ENCODE measurements around the gene FCHSD1. TPM values are rescaled to one million over a fixed set of nuclear protein-coding genes. Genes with fewer than 3 reads are reported as not detected.
"Not testable (repeated sequence)": the region's sequence is repeated elsewhere in the genome, so short reads cannot be mapped to it uniquely, and the experiment has no call there.

Gene FCHSD1
- total RNA-seq, 2 experiments from 2014 or later, result 58.0 to 59.3 TPM

GRCh38 chr5:141618804-141619554 is 32.2 kb downstream of the FCHSD1 start, which contains the start of gene DIAPH1:
TSS of gene DIAPH1 (minus strand) at chr5:141619000. CDS start at chr5:141618914, 86 bp downstream.
- peaks cover 56% of the 10 kb centered on the region for H3K36me3 Mint-ChIP-seq (ENCODE audit: low read depth)
- no peaks in the 10 kb centered on the region for H3K27me3 Mint-ChIP-seq
- H3K9me3 Mint-ChIP-seq, result no peaks in the 10 kb centered on the region
- H3K27ac Mint-ChIP-seq, result peak within 1 kb of the TSS; percentile 97
- CTCF ChIA-PET, result interaction anchor here (0.5 to 14.1 kb wide), 33 partner anchors 11 to 350 kb away, joined by 3 to 318 read pairs (median 6); partner anchors contain the start of genes FCHSD1, HDAC3, PCDH12 and PCDHGA11
- POLR2A ChIA-PET, result interaction anchor here (0.9 to 1.8 kb wide), 2 partner anchors 17 to 27 kb away, joined by 4 to 19 read pairs; no protein-coding TSS in a partner anchor
- DNase-seq, result peak; percentile 97
- peaks cover 59% of the 10 kb centered on the region for H3K4me1 Mint-ChIP-seq
- peak within 1 kb of the TSS; percentile 99 for H3K4me3 Mint-ChIP-seq

DNA sequence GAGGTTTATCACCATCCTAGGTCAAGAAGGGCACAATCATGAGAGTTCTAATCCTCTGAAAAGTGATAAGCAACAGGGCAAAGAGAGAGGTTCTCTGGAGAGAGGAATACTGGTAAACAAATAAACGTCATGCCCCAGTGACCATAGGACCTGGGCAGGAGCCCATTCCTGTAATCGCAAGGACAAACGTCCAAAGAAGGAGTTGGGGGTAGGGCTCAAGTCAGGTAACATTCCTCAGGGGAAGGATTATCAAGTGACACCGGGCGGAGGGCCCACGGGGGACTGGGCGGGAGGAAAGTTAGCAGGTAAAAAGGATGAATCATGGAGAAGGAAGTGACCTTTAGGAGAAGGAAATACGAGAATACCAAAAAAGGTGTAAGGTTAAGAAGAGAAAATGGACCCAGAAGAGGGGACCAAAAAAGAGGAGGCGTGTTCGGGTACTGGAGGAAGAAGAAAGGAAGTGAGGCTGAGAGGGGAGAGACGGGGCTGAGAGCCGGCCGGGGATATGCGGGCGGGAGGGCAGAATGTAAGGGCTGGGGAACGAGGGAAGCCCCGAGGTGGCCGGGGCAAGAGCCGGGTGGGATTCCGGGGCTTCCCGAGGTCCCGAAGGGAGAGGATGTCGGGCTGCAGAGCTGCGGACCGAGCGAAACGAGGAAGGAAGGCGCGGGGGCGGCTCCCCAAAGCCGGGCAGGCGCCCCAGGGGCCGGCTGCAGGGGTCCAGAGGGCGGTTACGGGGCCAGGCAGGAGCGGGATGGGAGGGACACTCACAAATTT is 33.0 kb downstream of the FCHSD1 start:
- ChIA-PET POLR2A (interaction anchor here (0.9 to 1.8 kb wide), 2 partner anchors 17 to 26 kb away, joined by 4 to 19 read pairs; no protein-coding TSS in a partner anchor), CTCF (interaction anchor here (0.7 to 14.1 kb wide), 32 partner anchors 10 to 351 kb away, joined by 3 to 318 read pairs (median 8); partner anchors contain the start of genes FCHSD1, HDAC3, PCDHGA11 and RELL2)
- no peaks in the 10 kb centered on the region for H3K27me3 Mint-ChIP-seq
- peaks cover 56% of the 10 kb centered on the region for H3K36me3 Mint-ChIP-seq (ENCODE audit: low read depth)
- H3K9me3 Mint-ChIP-seq, result no peaks in the 10 kb centered on the region
- peak; percentile 52 for DNase-seq
- H3K4me1 Mint-ChIP-seq, result peaks cover 57% of the 10 kb centered on the region
- peak overlapping the region; percentile 97 for H3K27ac Mint-ChIP-seq
- peak overlapping the region; percentile 99 for H3K4me3 Mint-ChIP-seq

DNA sequence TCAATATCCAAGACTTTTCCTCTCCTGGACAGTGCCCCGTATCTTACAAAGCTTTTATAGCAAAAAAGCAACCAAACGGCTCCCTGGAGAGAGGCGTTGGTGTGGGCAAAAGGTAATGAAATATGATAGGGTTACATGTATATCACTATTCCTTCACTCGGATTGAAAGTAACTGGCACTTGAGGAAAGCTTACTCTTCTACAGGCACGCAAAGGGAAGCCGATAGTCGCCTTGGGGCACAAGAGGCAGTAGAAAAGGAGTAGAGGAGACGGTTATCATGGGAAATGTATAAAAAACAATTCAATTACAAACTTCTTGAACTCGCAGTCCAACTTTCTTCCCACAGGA is 33.6 kb downstream of the FCHSD1 start:
- CTCF ChIA-PET, result interaction anchor here (1.0 to 14.1 kb wide), 9 partner anchors 12 to 54 kb away, joined by 3 to 318 read pairs (median 3); partner anchors contain the start of genes HDAC3 and RELL2
- H3K27me3 Mint-ChIP-seq, result no peaks in the 10 kb centered on the region
- no peaks in the 10 kb centered on the region for H3K9me3 Mint-ChIP-seq
- peaks cover 58% of the 10 kb centered on the region for H3K36me3 Mint-ChIP-seq (ENCODE audit: low read depth)
- no peak for DNase-seq
- H3K27ac Mint-ChIP-seq, result peak overlapping the region; percentile 97
- POLR2A ChIA-PET, result interaction anchor here (0.6 kb wide), 1 partner anchor 26 kb away, joined by 4 read pairs; no protein-coding TSS in a partner anchor
- peak overlapping the region; percentile 99 for H3K4me3 Mint-ChIP-seq
- peaks cover 57% of the 10 kb centered on the region for H3K4me1 Mint-ChIP-seq

- H3K27me3 Mint-ChIP-seq, result no peaks in the 10 kb centered on the region
- peaks cover 59% of the 10 kb centered on the region for H3K4me1 Mint-ChIP-seq
- peaks cover 61% of the 10 kb centered on the region for H3K36me3 Mint-ChIP-seq (ENCODE audit: low read depth)
- H3K9me3 Mint-ChIP-seq, result no peaks in the 10 kb centered on the region
- no peak for DNase-seq
- ChIA-PET CTCF (interaction anchor here (1.0 to 14.1 kb wide), 9 partner anchors 11 to 351 kb away, joined by 3 to 318 read pairs (median 4); partner anchors contain the start of genes HDAC3, RELL2 and RNF14), POLR2A (interaction anchor here (0.6 kb wide), 1 partner anchor 25 kb away, joined by 4 read pairs; no protein-coding TSS in a partner anchor)
- H3K4me3 Mint-ChIP-seq, result peak overlapping the region; percentile 99
- peak overlapping the region; percentile 97 for H3K27ac Mint-ChIP-seq
These were observed 34.1 kb downstream of the FCHSD1 start for GRCh38 chr5:141617128-141617527.

DNA sequence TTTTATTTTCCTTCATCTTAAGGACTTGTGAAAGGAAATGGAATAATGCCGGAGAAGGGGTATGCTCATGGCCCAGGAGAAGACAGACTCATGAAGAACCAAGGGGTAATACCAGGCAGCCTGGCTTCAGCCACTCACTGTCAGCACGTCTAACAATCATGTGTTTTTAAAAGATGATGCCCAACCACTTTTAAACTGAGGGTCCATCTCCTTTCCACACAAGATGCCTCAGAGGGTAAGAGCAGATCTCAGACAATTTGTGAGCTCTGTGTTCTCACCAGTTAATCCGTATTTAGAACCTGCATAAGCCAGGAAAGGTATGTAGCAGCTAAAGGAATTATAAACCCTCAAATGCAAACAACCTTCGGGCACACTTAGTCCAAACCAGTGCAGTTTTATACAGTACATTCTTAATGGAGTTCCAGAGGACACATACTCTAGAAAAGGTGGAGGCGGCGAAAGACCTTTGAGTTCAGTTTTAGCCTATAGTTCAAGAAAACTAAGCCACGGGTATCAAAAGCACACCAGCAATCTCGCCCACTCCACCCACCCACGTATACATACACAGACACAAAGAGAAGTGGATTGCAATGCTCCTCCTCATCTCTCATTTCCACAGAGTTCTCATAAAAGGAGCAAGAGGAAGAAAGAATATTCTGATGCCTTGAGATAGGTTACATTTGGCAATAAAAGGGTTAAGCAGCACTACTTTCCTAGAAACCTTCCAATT is 35.1 kb downstream of the FCHSD1 start:
- no peak for DNase-seq
- peaks cover 59% of the 10 kb centered on the region for H3K36me3 Mint-ChIP-seq (ENCODE audit: low read depth)
- peak overlapping the region; percentile 17 for H3K27ac Mint-ChIP-seq
- H3K9me3 Mint-ChIP-seq, result no peaks in the 10 kb centered on the region
- ChIA-PET POLR2A (interaction anchor here (0.9 kb wide), 1 partner anchor 24 kb away, joined by 4 read pairs; no protein-coding TSS in a partner anchor), CTCF (interaction anchor here (1.3 to 14.1 kb wide), 7 partner anchors 9 to 352 kb away, joined by 3 to 318 read pairs (median 6); partner anchors contain the start of genes HDAC3, RELL2 and RNF14)
- H3K4me1 Mint-ChIP-seq, result peaks cover 62% of the 10 kb centered on the region
- H3K27me3 Mint-ChIP-seq, result no peaks in the 10 kb centered on the region
- peak overlapping the region; percentile 99 for H3K4me3 Mint-ChIP-seq

DNA sequence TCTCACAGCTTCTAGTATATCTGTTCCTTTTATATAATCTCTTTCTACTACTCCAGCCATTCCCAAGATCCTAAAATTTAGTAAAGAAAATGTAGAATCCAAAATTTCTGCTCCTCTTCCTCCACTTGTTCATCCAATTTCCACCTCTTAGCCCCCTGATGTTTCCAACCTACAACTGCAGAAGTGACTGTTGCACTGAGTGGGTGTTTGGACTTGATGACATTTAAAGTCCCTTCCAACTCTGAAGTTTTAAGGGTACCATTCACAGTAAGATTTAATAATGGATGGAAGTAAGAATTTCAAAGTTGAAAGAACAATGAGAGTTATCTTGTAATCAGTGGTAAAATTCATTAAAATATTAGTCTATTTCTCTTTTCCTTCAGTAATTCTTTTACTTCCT is 37.9 kb downstream of the FCHSD1 start:
- no peaks in the 10 kb centered on the region for H3K9me3 Mint-ChIP-seq
- no peaks in the 10 kb centered on the region for H3K27me3 Mint-ChIP-seq
- H3K36me3 Mint-ChIP-seq (ENCODE audit: low read depth), result peaks cover 71% of the 10 kb centered on the region
- peak overlapping the region; percentile 59 for H3K27ac Mint-ChIP-seq
- POLR2A ChIA-PET, result interaction anchor here (1.4 kb wide), 1 partner anchor 21 kb away, joined by 5 read pairs; no protein-coding TSS in a partner anchor
- H3K4me3 Mint-ChIP-seq, result no peak overlapping the region
- CTCF ChIA-PET, result interaction anchor here (1.4 to 14.1 kb wide), 4 partner anchors 11 to 24 kb away, joined by 4 to 318 read pairs (median 7); partner anchors contain the start of genes HDAC3 and RELL2
- H3K4me1 Mint-ChIP-seq, result peaks cover 78% of the 10 kb centered on the region
- no peak for DNase-seq

DNA sequence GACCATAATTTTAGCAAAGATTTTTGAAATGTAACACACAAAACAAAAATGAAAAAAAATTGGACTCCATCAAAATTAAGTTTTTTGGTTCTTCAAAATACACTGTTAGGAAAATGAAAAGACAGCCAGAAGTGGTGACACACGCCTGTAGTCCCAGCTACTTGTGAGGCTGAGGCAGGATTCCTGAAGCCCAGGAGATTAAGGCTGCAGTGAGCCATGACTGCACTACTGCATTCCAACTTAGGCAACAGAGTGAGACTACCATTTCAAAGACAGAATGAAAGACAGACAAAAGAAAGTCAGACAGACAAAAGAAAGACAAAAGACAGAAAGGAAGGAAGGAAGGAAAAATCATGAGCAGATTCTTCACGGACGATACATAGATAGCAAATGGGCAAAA is 39.9 kb downstream of the FCHSD1 start:
- Mint-ChIP-seq H3K27ac (peak overlapping the region; percentile 58), H3K9me3 (no peaks in the 10 kb centered on the region), H3K4me1 (peaks cover 89% of the 10 kb centered on the region), H3K4me3 (peak overlapping the region; percentile 23), H3K36me3 (ENCODE audit: low read depth) (peaks cover 66% of the 10 kb centered on the region), H3K27me3 (no peaks in the 10 kb centered on the region)
- POLR2A ChIA-PET, result no interaction called here
- CTCF ChIA-PET, result interaction anchor here (1.5 kb wide), 1 partner anchor 19 kb away, joined by 4 read pairs; no protein-coding TSS in a partner anchor
- DNase-seq, result no peak

DNA sequence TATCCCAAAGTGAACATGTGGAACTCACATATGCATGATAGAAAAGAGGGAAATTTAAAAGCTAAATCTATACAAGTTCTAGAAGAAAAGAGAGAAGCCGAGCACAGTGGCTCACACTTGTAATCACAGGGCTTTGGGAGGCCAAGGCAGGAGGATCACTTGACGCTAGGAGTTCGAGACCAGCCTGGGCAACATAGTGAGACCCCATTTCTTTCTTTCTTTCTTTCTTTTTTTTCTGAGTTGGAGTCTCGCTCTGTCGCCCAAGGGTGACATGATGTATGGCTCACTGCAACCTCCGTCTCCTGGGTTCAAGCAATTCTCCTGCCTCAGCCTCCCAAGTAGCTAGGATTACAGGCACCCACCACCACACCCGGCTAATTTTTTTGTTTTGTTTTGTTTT is 41.3 kb downstream of the FCHSD1 start:
- H3K9me3 Mint-ChIP-seq, POLR2A ChIA-PET, DNase-seq, H3K4me3 Mint-ChIP-seq, H3K27me3 Mint-ChIP-seq: not testable (repeated sequence)
- Mint-ChIP-seq H3K27ac (peak overlapping the region; percentile 95), H3K4me1 (peaks cover 92% of the 10 kb centered on the region), H3K36me3 (ENCODE audit: low read depth) (peaks cover 58% of the 10 kb centered on the region)
- CTCF ChIA-PET, result interaction anchor here (1.1 to 3.2 kb wide), 2 partner anchors 10 to 18 kb away, joined by 4 to 29 read pairs; partner anchors contain the start of gene DIAPH1

GRCh38 chr5:141609044-141609443 is 42.2 kb downstream of the FCHSD1 start:
- Mint-ChIP-seq H3K27me3 (no peaks in the 10 kb centered on the region), H3K4me3 (no peak overlapping the region)

DNA sequence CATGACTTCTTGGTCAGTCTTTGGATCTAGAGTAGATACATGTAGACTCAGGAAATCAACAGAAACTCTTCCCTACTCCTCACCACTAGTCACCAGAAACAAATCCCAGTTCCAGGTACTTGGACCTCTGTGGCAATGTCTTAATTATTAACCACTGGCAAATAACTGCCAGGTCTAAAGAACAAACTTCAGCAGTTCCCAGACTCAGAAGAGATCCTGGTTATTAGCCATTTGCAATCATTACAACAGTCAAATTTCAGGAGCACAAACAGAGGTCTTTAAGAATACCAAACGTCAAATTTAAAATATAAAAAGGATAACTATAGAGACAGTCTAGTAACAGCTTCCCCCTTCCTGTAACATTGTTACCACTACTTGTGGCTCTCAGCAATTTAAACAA is 42.7 kb downstream of the FCHSD1 start:
- Mint-ChIP-seq H3K9me3 (no peaks in the 10 kb centered on the region), H3K4me3 (no peak overlapping the region), H3K4me1 (peaks cover 92% of the 10 kb centered on the region), H3K27ac (peak overlapping the region; percentile 95), H3K36me3 (ENCODE audit: low read depth) (peaks cover 52% of the 10 kb centered on the region), H3K27me3 (no peaks in the 10 kb centered on the region)
- ChIA-PET CTCF (interaction anchor here (0.6 to 3.3 kb wide), 9 partner anchors 11 to 1194 kb away, joined by 3 to 30 read pairs (median 5); partner anchors contain the start of genes DIAPH1, HDAC3 and RELL2), POLR2A (no interaction called here)
- DNase-seq, result no peak

More at GRCh38 chr5:141609044-141609443, 42.2 kb downstream of the FCHSD1 start:
- Mint-ChIP-seq H3K4me1 (peaks cover 91% of the 10 kb centered on the region), H3K9me3 (no peaks in the 10 kb centered on the region), H3K36me3 (ENCODE audit: low read depth) (peaks cover 55% of the 10 kb centered on the region), H3K27ac (peak overlapping the region; percentile 95)
- DNase-seq, result no peak
- ChIA-PET POLR2A (no interaction called here), CTCF (interaction anchor here (0.7 to 3.2 kb wide), 6 partner anchors 10 to 45 kb away, joined by 3 to 29 read pairs (median 5); partner anchors contain the start of genes DIAPH1, HDAC3 and RELL2)

DNA sequence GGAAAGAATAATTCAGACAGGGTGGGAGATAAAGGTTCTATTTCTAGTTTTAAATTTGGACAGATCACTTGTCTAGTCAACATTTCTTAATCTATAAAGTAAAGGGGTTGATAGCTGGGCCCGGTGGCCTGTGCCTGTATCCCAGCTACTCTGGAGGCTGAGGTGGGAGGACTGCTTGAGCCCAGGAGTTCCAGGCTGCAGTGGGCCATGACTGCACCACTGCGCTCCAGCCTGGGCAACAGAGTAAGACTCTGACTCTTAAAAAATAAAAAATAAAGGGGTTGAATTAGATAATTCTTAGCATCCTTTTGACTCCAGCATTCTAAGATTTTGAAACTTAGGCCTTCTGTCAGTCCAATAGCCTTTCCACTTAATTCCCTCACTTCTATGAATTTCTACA is 43.2 kb downstream of the FCHSD1 start:
- Mint-ChIP-seq H3K4me1 (peaks cover 92% of the 10 kb centered on the region), H3K4me3 (peak overlapping the region; percentile 66), H3K36me3 (ENCODE audit: low read depth) (peaks cover 48% of the 10 kb centered on the region), H3K27me3 (no peaks in the 10 kb centered on the region), H3K9me3 (no peaks in the 10 kb centered on the region), H3K27ac (peak overlapping the region; percentile 95)
- ChIA-PET POLR2A (no interaction called here), CTCF (interaction anchor here (0.6 to 3.3 kb wide), 9 partner anchors 8 to 1193 kb away, joined by 3 to 30 read pairs (median 5); partner anchors contain the start of gene DIAPH1)
- no peak for DNase-seq
